Naive thymus-derived CD4-positive, alpha-beta T cell (primary cell): ENCODE results near the gene TM9SF3. TPM values are rescaled to one million over a fixed set of nuclear protein-coding genes. Genes with fewer than 3 reads are reported as not detected.

ENCODE experiments used
- ATAC-seq: fragments of 150-1000 bp; cut with Tn5 transposase; 2 replicates; pipeline ENCODE4 v1.10.0; 2021; ENCODE audit warnings: mild to moderate bottlenecking, moderate library complexity
- CTCF ChIA-PET: fragments of 350-600 bp; sonication (Branson Sonifier 250); formaldehyde crosslinking; loops from one replicate; lab custom pipeline; 2021; ENCODE audit warnings: antibody characterized with exemption; lab: Charles Lee
- POLR2A ChIA-PET: fragments of 350-600 bp; sonication (Branson Sonifier 250); formaldehyde crosslinking; loops from one replicate; lab custom pipeline; 2021; ENCODE audit warnings: antibody characterized with exemption, inconsistent platforms; lab: Charles Lee
- DNase-seq, 9 donors: peaks; one replicate each; pipeline versions ENCODE4 v3.0.0 to v3.0.0-alpha.2; 2020 to 2022; ENCODE audit warnings: mixed read lengths in 1 of 9
- H3K27ac ChIP-seq: one replicate; pipeline ENCODE4 v1.7.0; 2013; ENCODE audit warnings: mild to moderate bottlenecking, low read depth, low read length, moderate library complexity
- H3K27me3 ChIP-seq, 2 donors: one replicate each; pipeline ENCODE4 v1.7.0; 2013; ENCODE audit warnings: low read length in 2 of 2, mild to moderate bottlenecking in 2 of 2, moderate library complexity in 2 of 2; ENCODE audit not compliant: control insufficient read depth in 2 of 2, insufficient read depth in 2 of 2
- H3K36me3 ChIP-seq, 3 experiments: 1 replicate in 2 of 3; 2 replicates in 1 of 3; pipeline ENCODE4 v1.7.0; 2013; ENCODE audit warnings: low read length in 3 of 3, mild to moderate bottlenecking in 3 of 3, moderate library complexity in 1 of 3; ENCODE audit not compliant: insufficient read depth in 3 of 3, control insufficient read depth in 2 of 3
- H3K4me1 ChIP-seq, 2 donors: one replicate each; pipeline ENCODE4 v1.7.0; 2013; ENCODE audit warnings: low read length in 2 of 2, mild to moderate bottlenecking in 2 of 2, moderate library complexity in 1 of 2; ENCODE audit not compliant: control insufficient read depth in 2 of 2, insufficient read depth in 2 of 2
- H3K4me3 ChIP-seq: 2 replicates; pipeline ENCODE4 v1.7.0; 2013; ENCODE audit warnings: mild to moderate bottlenecking, low read length
- H3K9me3 ChIP-seq, 3 experiments: 1 replicate in 2 of 3; 2 replicates in 1 of 3; pipeline ENCODE4 v1.7.0; 2013; ENCODE audit warnings: low read length in 3 of 3; ENCODE audit not compliant: control insufficient read depth in 2 of 3
- H3K27ac Mint-ChIP-seq, 9 donors: one replicate each; pipeline ENCODE4 v1.8.0; 2020 to 2022; ENCODE audit warnings: mixed read lengths in 9 of 9, mild to moderate bottlenecking in 8 of 9, moderate library complexity in 5 of 9, inconsistent platforms in 2 of 9
- H3K27me3 Mint-ChIP-seq, 5 donors: one replicate each; pipeline ENCODE4 v1.8.0; 2021 to 2022; ENCODE audit warnings: mixed read lengths in 5 of 5, mild to moderate bottlenecking in 1 of 5
- H3K36me3 Mint-ChIP-seq, 5 donors: one replicate each; pipeline ENCODE4 v1.8.0; 2020 to 2022; ENCODE audit warnings: mixed read lengths in 5 of 5, mild to moderate bottlenecking in 3 of 5, inconsistent platforms in 1 of 5
- H3K4me1 Mint-ChIP-seq, 7 donors: one replicate each; pipeline ENCODE4 v1.8.0; 2020 to 2022; ENCODE audit warnings: mixed read lengths in 7 of 7, mild to moderate bottlenecking in 3 of 7, inconsistent platforms in 1 of 7
- H3K4me3 Mint-ChIP-seq, 10 donors: one replicate each; pipeline ENCODE4 v1.8.0; 2020 to 2022; ENCODE audit warnings: mild to moderate bottlenecking in 10 of 10, mixed read lengths in 10 of 10, moderate library complexity in 6 of 10, inconsistent platforms in 2 of 10
- H3K9me3 Mint-ChIP-seq, 11 donors: one replicate each; pipeline ENCODE4 v1.8.0; 2020 to 2022; ENCODE audit warnings: mixed read lengths in 11 of 11, mild to moderate bottlenecking in 4 of 11, inconsistent platforms in 1 of 11, moderate library complexity in 1 of 11
- intact Hi-C, 2 donors: fragments of 100-400 bp; cut with micrococcal nuclease; formaldehyde crosslinking; loops; one replicate each; pipeline ENCODE4 v1.15.1; 2023
- polyA plus RNA-seq, 2 donors: library from polyadenylated mRNA; unstranded; fragments of 300-500 nt; fragmentation: Illumina TruSeq; gene quantifications; one replicate each; pipeline ENCODE4 v1.2.3, GENCODE V29; 2021
- total RNA-seq, 6 experiments: library from RNA in 5 of 6; stranded (reverse) in 5 of 6; gene quantifications; 1 replicate in 5 of 6; 2 replicates in 1 of 6; pipeline ENCODE4 v1.2.3 and lab custom pipeline; 2021 to 2026

The TM9SF3 gene
- total and polyA plus RNA-seq, 7 experiments from 2014 or later, result 56.8 to 94.0 (median 80.5) TPM

GRCh38 chr10:96622013-96622787, 35.4 kb upstream of the TM9SF3 start:
- H3K4me1 Mint-ChIP-seq, result no peaks in the 10 kb centered on the region
- H3K4me3 Mint-ChIP-seq, result no peak overlapping the region
- H3K9me3 ChIP-seq, result no peaks in the 10 kb centered on the region
- no peak overlapping the region for H3K4me3 ChIP-seq
- POLR2A ChIA-PET, result no interaction called here
- DNase-seq (no peak), ATAC-seq (no peak)
- H3K27me3 Mint-ChIP-seq, result no peaks in the 10 kb centered on the region
- intact Hi-C loops, result no loop called here
- no peaks in the 10 kb centered on the region for H3K27me3 ChIP-seq
- H3K36me3 Mint-ChIP-seq, result no peaks in the 10 kb centered on the region
- H3K27ac ChIP-seq, result no peak overlapping the region
- CTCF ChIA-PET, result interaction anchor here (0.6 kb wide), 1 partner anchor 526 kb away, joined by 3 read pairs; no protein-coding TSS in a partner anchor
- H3K4me1 ChIP-seq, result no peaks in the 10 kb centered on the region
- H3K27ac Mint-ChIP-seq, result no peak overlapping the region
- H3K36me3 ChIP-seq, result no peaks in the 10 kb centered on the region
- H3K9me3 Mint-ChIP-seq, result no peaks in the 10 kb centered on the region

GRCh38 chr10:96619796-96620773, 33.3 kb upstream of the TM9SF3 start:
- DNase-seq, result no peak
- ATAC-seq, result no peak
- Mint-ChIP-seq H3K36me3 (no peaks in the 10 kb centered on the region), H3K27me3 (no peaks in the 10 kb centered on the region), H3K27ac (no peak overlapping the region), H3K4me1 (peaks cover 0 to 2% (median 0%) of the 10 kb centered on the region in 7 donors), H3K9me3 (no peaks in the 10 kb centered on the region), H3K4me3 (no peak overlapping the region)
- Histone ChIP-seq H3K27me3 (no peaks in the 10 kb centered on the region), H3K36me3 (peaks cover 0 to 3% (median 0%) of the 10 kb centered on the region in 3 experiments), H3K4me3 (no peak overlapping the region), H3K4me1 (no peaks in the 10 kb centered on the region), H3K9me3 (no peaks in the 10 kb centered on the region), H3K27ac (no peak overlapping the region)
- ChIA-PET CTCF (interaction anchor here (0.6 to 0.7 kb wide), 2 partner anchors 21 to 1112 kb away, joined by 3 to 4 read pairs; no protein-coding TSS in a partner anchor), POLR2A (no interaction called here)
- intact Hi-C loops, result no loop called here

- no peak for ATAC-seq
- Histone ChIP-seq H3K27ac (no peak overlapping the region), H3K4me3 (no peak overlapping the region), H3K27me3 (no peaks in the 10 kb centered on the region), H3K4me1 (no peaks in the 10 kb centered on the region), H3K36me3 (peaks cover 0 to 3% (median 0%) of the 10 kb centered on the region in 3 experiments), H3K9me3 (no peaks in the 10 kb centered on the region)
- Mint-ChIP-seq H3K4me1 (peaks cover 0 to 2% (median 0%) of the 10 kb centered on the region in 7 donors), H3K36me3 (no peaks in the 10 kb centered on the region), H3K27me3 (no peaks in the 10 kb centered on the region), H3K4me3 (no peak overlapping the region), H3K9me3 (no peaks in the 10 kb centered on the region), H3K27ac (no peak overlapping the region)
- DNase-seq, result no peak
- POLR2A ChIA-PET, result no interaction called here
- intact Hi-C loops, result no loop called here
- CTCF ChIA-PET, result interaction anchor here (0.6 kb wide), 1 partner anchor 1111 kb away, joined by 4 read pairs; no protein-coding TSS in a partner anchor
These were observed 32.3 kb upstream of the TM9SF3 start for GRCh38 chr10:96619120-96619519.

GRCh38 chr10:96618653-96619052, 31.8 kb upstream of the TM9SF3 start:
- ChIA-PET POLR2A (no interaction called here), CTCF (no interaction called here)
- DNase-seq (no peak), ATAC-seq (no peak)
- Mint-ChIP-seq H3K4me3 (no peak overlapping the region), H3K9me3 (no peaks in the 10 kb centered on the region), H3K36me3 (no peaks in the 10 kb centered on the region), H3K27ac (no peak overlapping the region), H3K27me3 (no peaks in the 10 kb centered on the region), H3K4me1 (peaks cover 0 to 2% (median 0%) of the 10 kb centered on the region in 7 donors)
- no peak overlapping the region for H3K27ac ChIP-seq
- intact Hi-C loops, result no loop called here
- peaks cover 0 to 3% (median 0%) of the 10 kb centered on the region in 3 experiments for H3K36me3 ChIP-seq
- no peaks in the 10 kb centered on the region for H3K4me1 ChIP-seq
- H3K27me3 ChIP-seq, result no peaks in the 10 kb centered on the region
- H3K9me3 ChIP-seq, result no peaks in the 10 kb centered on the region
- no peak overlapping the region for H3K4me3 ChIP-seq

GRCh38 chr10:96616961-96617360, 30.1 kb upstream of the TM9SF3 start:
- no peaks in the 10 kb centered on the region for H3K9me3 Mint-ChIP-seq
- ChIA-PET POLR2A (interaction anchor here (0.8 kb wide), 1 partner anchor 16 kb away, joined by 3 read pairs; no protein-coding TSS in a partner anchor), CTCF (no interaction called here)
- H3K27ac Mint-ChIP-seq, result peak overlapping the region in 1 of 9 donors; percentile 5
- intact Hi-C loops, result no loop called here
- H3K36me3 Mint-ChIP-seq, result no peaks in the 10 kb centered on the region
- ATAC-seq, result no peak
- no peaks in the 10 kb centered on the region for H3K27me3 Mint-ChIP-seq
- H3K27ac ChIP-seq, result no peak overlapping the region
- H3K4me1 ChIP-seq, result no peaks in the 10 kb centered on the region
- no peaks in the 10 kb centered on the region for H3K27me3 ChIP-seq
- peaks cover 0 to 2% (median 0%) of the 10 kb centered on the region in 7 donors for H3K4me1 Mint-ChIP-seq
- peaks cover 0 to 3% (median 0%) of the 10 kb centered on the region in 3 experiments for H3K36me3 ChIP-seq
- no peak overlapping the region for H3K4me3 ChIP-seq
- no peaks in the 10 kb centered on the region for H3K9me3 ChIP-seq
- DNase-seq, result no peak
- H3K4me3 Mint-ChIP-seq, result no peak overlapping the region

- ATAC-seq (no peak), DNase-seq (no peak)
- peaks cover 0 to 13% of the 10 kb centered on the region in 2 donors for H3K4me1 ChIP-seq
- ChIA-PET POLR2A (no interaction called here), CTCF (no interaction called here)
- H3K27me3 ChIP-seq, result no peaks in the 10 kb centered on the region
- no peaks in the 10 kb centered on the region for H3K27me3 Mint-ChIP-seq
- no peak overlapping the region for H3K4me3 ChIP-seq
- peaks cover 0 to 11% (median 8%) of the 10 kb centered on the region in 7 donors for H3K4me1 Mint-ChIP-seq
- H3K27ac ChIP-seq, result no peak overlapping the region
- intact Hi-C loops, result no loop called here
- no peak overlapping the region for H3K27ac Mint-ChIP-seq
- H3K36me3 ChIP-seq, result peaks cover 0 to 3% (median 0%) of the 10 kb centered on the region in 3 experiments
- no peaks in the 10 kb centered on the region for H3K9me3 ChIP-seq
- no peaks in the 10 kb centered on the region for H3K9me3 Mint-ChIP-seq
- no peaks in the 10 kb centered on the region for H3K36me3 Mint-ChIP-seq
- no peak overlapping the region for H3K4me3 Mint-ChIP-seq
These were observed 27.7 kb upstream of the TM9SF3 start for GRCh38 chr10:96614515-96614914.
